GM12878 (cell line): ENCODE data around the gene NOC4L. TPM values are rescaled to one million over a fixed set of nuclear protein-coding genes. Genes with fewer than 3 reads are reported as not detected.

Source experiments
- ATAC-seq: fragments of 200-7000 bp; cut with Tn5 transposase; 3 replicates; pipeline ENCODE4 v1.9.1; 2020; ENCODE audit warnings: mild to moderate bottlenecking, moderate library complexity
- BruUV-seq: library from RNA; stranded (reverse); fragments of 400-500 nt; replicated peaks from 2 replicates; lab custom pipeline; 2021; lab: Mats Ljungman, UMichigan
- CTCF ChIA-PET: fragments of 300-600 bp; sonication (Branson Sonifier 250); formaldehyde crosslinking; extraction: SDS; loops from one replicate; lab custom pipeline; 2021; ENCODE audit warnings: inconsistent platforms; lab: Yijun Ruan, JAX
- POLR2A ChIA-PET: fragments of 350-600 bp; formaldehyde crosslinking; extraction: SDS; loops from one replicate; lab custom pipeline; 2021; ENCODE audit warnings: inconsistent platforms; lab: Charles Lee
- RAD21 ChIA-PET: fragments of 300-600 bp; sonication (Branson Sonifier 250); formaldehyde crosslinking; loops from one replicate; lab custom pipeline; 2023; ENCODE audit warnings: antibody characterized with exemption; ENCODE audit not compliant: unreplicated experiment; lab: Charles Lee
- SMC1A ChIA-PET: fragments of 300-600 bp; sonication (Branson Sonifier 250); formaldehyde crosslinking; loops from one replicate; lab custom pipeline; 2023; ENCODE audit not compliant: unreplicated experiment, uncharacterized antibody; lab: Charles Lee
- DNase-seq: peaks from one replicate; pipeline ENCODE4 v3.0.0-alpha.2; 2011; ENCODE audit warnings: low read depth, low spot score
- FAIRE-seq: peaks from 3 replicates; lab custom pipeline; 2011; peaks lifted over from hg19 to GRCh38; lab: Jason Lieb, UNC
- H2AFZ ChIP-seq: 2 replicates; pipeline ENCODE4 v1.6.0; 2011; ENCODE audit warnings: low read depth, low read length, control low read depth; ENCODE audit not compliant: control insufficient read depth
- H3K27ac ChIP-seq: 2 replicates; pipeline ENCODE4 v1.5.1; 2011; ENCODE audit warnings: control low read depth; ENCODE audit not compliant: control insufficient read depth, insufficient read depth
- H3K27me3 ChIP-seq, 2 experiments: replicated peaks in 1 of 2; 2 replicates each; pipeline versions ENCODE4 v1.6.0 to v1.6.1; 2011; ENCODE audit warnings: low read length in 1 of 2; ENCODE audit not compliant: control insufficient read depth in 2 of 2, insufficient read depth in 2 of 2
- H3K36me3 ChIP-seq, 2 experiments: 2 replicates each; pipeline ENCODE4 v1.5.1; 2011; ENCODE audit warnings: low read length in 1 of 2; ENCODE audit not compliant: control insufficient read depth in 2 of 2, insufficient read depth in 2 of 2
- H3K4me1 ChIP-seq: 2 replicates; pipeline ENCODE4 v1.6.1; 2011; ENCODE audit warnings: mild to moderate bottlenecking, low read length, moderate library complexity, mixed read lengths; ENCODE audit not compliant: control insufficient read depth, insufficient read depth
- H3K4me2 ChIP-seq: 2 replicates; pipeline ENCODE4 v1.6.0; 2011; ENCODE audit warnings: control low read depth; ENCODE audit not compliant: control insufficient read depth, insufficient read depth
- H3K4me3 ChIP-seq: fragments of 200-600 bp; sonication (generic); 2 replicates; pipeline ENCODE4 v1.5.1; 2016
- H3K79me2 ChIP-seq: 2 replicates; pipeline ENCODE4 v1.6.0; 2011; ENCODE audit warnings: low read length; ENCODE audit not compliant: control insufficient read depth, insufficient read depth
- H3K9ac ChIP-seq: 2 replicates; pipeline ENCODE4 v1.8.0; 2011; ENCODE audit warnings: low read length, control low read depth, mixed read lengths; ENCODE audit not compliant: control insufficient read depth, insufficient read depth
- H3K9me3 ChIP-seq: replicated peaks from 3 replicates; pipeline ENCODE4 v1.5.1; 2011; ENCODE audit warnings: mild to moderate bottlenecking, low read length; ENCODE audit not compliant: control insufficient read depth, insufficient read depth
- H4K20me1 ChIP-seq: 2 replicates; pipeline ENCODE4 v1.6.0; 2011; ENCODE audit not compliant: control insufficient read depth, insufficient read depth
- ESRRA ChIP-seq: IDR thresholded peaks from 2 replicates; pipeline ENCODE4 v1.6.1; 2012; ENCODE audit warnings: mild to moderate bottlenecking, low read length, improper control_type of control experiment
- FOXK2 ChIP-seq: fragments of 450-650 bp; IDR thresholded peaks from 2 replicates; pipeline ENCODE4 v1.6.1; 2017; ENCODE audit warnings: mild to moderate bottlenecking, moderate library complexity
- MLLT1 ChIP-seq: fragments of 450-650 bp; IDR thresholded peaks from 2 replicates; pipeline ENCODE4 v1.6.1; 2016; ENCODE audit warnings: mild to moderate bottlenecking
- POLR2A ChIP-seq: IDR thresholded peaks from 2 replicates; pipeline ENCODE4 v1.6.1; 2011; ENCODE audit warnings: low read depth, mild to moderate bottlenecking, low read length
- SIX5 ChIP-seq: IDR thresholded peaks from 2 replicates; pipeline ENCODE4 v1.6.1; 2011; ENCODE audit warnings: mild to moderate bottlenecking, low read depth, low read length, moderate library complexity; ENCODE audit not compliant: severe bottlenecking
- SREBF1 ChIP-seq: IDR thresholded peaks from 2 replicates; pipeline ENCODE4 v1.6.1; 2012; ENCODE audit warnings: mild to moderate bottlenecking, low read length
- YY1 ChIP-seq: IDR thresholded peaks from 2 replicates; pipeline ENCODE4 v1.6.1; 2011; ENCODE audit warnings: low read depth, mild to moderate bottlenecking, low read length
- WGBS: methylation state at CpG from one replicate; pipeline ENCODE4 v1.1.6; 2016; ENCODE audit warnings: low lambda C conversion rate; ENCODE audit not compliant: insufficient replicate concordance, insufficient coverage; ENCODE audit errors: missing lambda C conversion rate; 5-methylcytosine and 5-hydroxymethylcytosine counted together
- in situ Hi-C: fragments of 300-500 bp; cut with MboI; formaldehyde crosslinking; loops from 9 replicates; pipeline ENCODE4 v1.14.3; 2018; ENCODE audit warnings: mixed read lengths
- intact Hi-C: fragments of 100-400 bp; cut with micrococcal nuclease; formaldehyde crosslinking; loops from one replicate; pipeline ENCODE4 v1.14.2; 2022; ENCODE audit not compliant: unreplicated experiment
- polyA plus RNA-seq, 11 experiments: library from polyadenylated mRNA; depleted of rRNA in 4 of 11; unstranded in 6 of 11; stranded (reverse) in 5 of 11; fragments of >200 nt; fragmentation: Nextera tagmentation in 4 of 11; fragmentation: Illumina TruSeq in 1 of 11; extraction: Ambion mirVana in 4 of 11; extraction: Trizol in 1 of 11; gene quantifications; 1 replicate in 1 of 11; 2 replicates in 10 of 11; pipeline versions ENCODE4 v1.2.1 to v1.2.3, GENCODE V29; 2011 to 2016; ENCODE audit warnings: inconsistent platforms in 2 of 11, missing spikeins in 2 of 11, low read depth in 1 of 11
- total RNA-seq, 4 experiments: library from RNA; depleted of rRNA in 3 of 4; stranded (reverse); fragments of >200 nt in 3 of 4; fragmentation: Illumina TruSeq in 1 of 4; extraction: Trizol in 1 of 4; gene quantifications; 2 replicates each; pipeline versions ENCODE4 v1.2.1 to v1.2.3, GENCODE V29; 2013 to 2021
- TF ChIP-seq, protein P1 (sequence below): IDR thresholded peaks from 2 replicates; pipeline ENCODE4 v1.6.1; 2012; ENCODE audit warnings: low read depth, low read length, improper control_type of control experiment
- TF ChIP-seq, protein P2 (sequence below): IDR thresholded peaks from 2 replicates; pipeline ENCODE4 v1.6.1; 2011; ENCODE audit warnings: borderline replicate concordance, low read depth, mild to moderate bottlenecking, moderate library complexity, low read length; ENCODE audit not compliant: insufficient read depth, poor library complexity, severe bottlenecking

Gene NOC4L
- total and polyA plus RNA-seq, 10 of the 15 experiments (the other 5 are each of a cell fraction or from before 2014, with no cell fraction given): 0.72 to 68.2 (median 15.2) TPM

GRCh38 chr12:132188916-132189325 lies 44.7 kb downstream of the NOC4L start (continued):
- TF ChIP-seq, protein P1, sequence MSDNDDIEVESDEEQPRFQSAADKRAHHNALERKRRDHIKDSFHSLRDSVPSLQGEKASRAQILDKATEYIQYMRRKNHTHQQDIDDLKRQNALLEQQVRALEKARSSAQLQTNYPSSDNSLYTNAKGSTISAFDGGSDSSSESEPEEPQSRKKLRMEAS: no peak
- TF ChIP-seq FOXK2 (no peak), SREBF1 (no peak), YY1 (no peak), ESRRA (no peak)

DNA sequence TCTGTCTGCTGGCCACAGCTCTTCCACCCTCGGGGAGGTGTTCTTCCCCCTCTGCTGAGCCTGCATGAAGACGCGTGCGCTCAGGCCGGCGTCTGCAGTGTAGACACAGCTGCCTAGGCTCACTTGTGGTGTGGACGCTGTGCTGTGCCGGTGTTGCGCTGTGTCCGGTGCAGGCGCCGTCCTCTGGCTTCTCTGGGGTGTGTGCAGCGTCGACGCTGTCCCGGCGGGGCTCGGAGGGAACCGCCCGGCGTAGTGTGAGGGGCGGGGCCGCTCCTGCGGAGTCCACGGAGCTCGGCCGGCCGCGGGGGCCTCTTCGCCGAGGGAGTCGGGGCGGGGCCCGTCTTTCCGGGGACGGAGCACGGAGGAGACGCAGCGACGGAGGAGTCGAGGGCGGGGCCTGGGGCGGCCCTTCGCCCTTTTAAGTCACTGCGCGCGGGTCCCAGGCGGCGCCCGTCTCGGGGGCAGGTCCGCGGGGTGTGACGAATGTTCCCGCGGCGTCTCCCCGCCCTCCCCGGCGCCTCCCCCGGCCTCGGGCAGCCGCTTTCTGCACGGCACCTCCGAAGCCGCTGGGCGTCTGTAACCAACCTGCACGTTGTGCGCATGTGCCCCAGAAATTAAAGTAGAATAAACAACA lies 45.2 kb downstream of the NOC4L start:
- ChIA-PET RAD21 (no interaction called here), CTCF (no interaction called here), SMC1A (no interaction called here), POLR2A (no interaction called here)
- no peak overlapping the region for H3K27ac ChIP-seq
- H3K9me3 ChIP-seq: peaks cover 2% of the 10 kb centered on the region; the same call in 2 of the 3 replicates
- no peaks in the 10 kb centered on the region for H3K79me2 ChIP-seq
- H3K4me2 ChIP-seq: peak overlapping the region; percentile 94
- BruUV-seq: no TSS peak
- peaks cover 0 to 2% of the 10 kb centered on the region in 2 experiments; a peak in 1 of 4 replicates for H3K27me3 ChIP-seq
- no peaks in the 10 kb centered on the region for H3K4me1 ChIP-seq
- intact Hi-C loops: no loop called here
- DNase-seq: peak; percentile 31
- ATAC-seq: peak; percentile 93
- H3K36me3 ChIP-seq: no peaks in the 10 kb centered on the region
- peak; percentile 44 for FAIRE-seq
- H3K4me3 ChIP-seq: peak overlapping the region; percentile 71; the same call in 1 of the 2 replicates
- H3K9ac ChIP-seq: no peak overlapping the region
- in situ Hi-C loops: no loop called here
- H4K20me1 ChIP-seq: no peaks in the 10 kb centered on the region
- peak overlapping the region; percentile 79 for H2AFZ ChIP-seq
- WGBS: 5% methylated on average over 29 of the region's 69 CpGs
- peak; percentile 35; the same call in 1 of the 2 replicates for TF ChIP-seq POLR2A
- no peak for TF ChIP-seq SIX5
- TF ChIP-seq, protein P2, sequence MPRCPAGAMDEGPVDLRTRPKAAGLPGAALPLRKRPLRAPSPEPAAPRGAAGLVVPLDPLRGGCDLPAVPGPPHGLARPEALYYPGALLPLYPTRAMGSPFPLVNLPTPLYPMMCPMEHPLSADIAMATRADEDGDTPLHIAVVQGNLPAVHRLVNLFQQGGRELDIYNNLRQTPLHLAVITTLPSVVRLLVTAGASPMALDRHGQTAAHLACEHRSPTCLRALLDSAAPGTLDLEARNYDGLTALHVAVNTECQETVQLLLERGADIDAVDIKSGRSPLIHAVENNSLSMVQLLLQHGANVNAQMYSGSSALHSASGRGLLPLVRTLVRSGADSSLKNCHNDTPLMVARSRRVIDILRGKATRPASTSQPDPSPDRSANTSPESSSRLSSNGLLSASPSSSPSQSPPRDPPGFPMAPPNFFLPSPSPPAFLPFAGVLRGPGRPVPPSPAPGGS: no peak
- no peak for TF ChIP-seq MLLT1
